Non-pigmented ciliary epithelial cell (primary cell): ENCODE data around the gene JHY.
"Not testable (repeated sequence)": the region's sequence is repeated elsewhere in the genome, so short reads cannot be mapped to it uniquely, and the experiment has no call there.

Experiments used
- DNase-seq: peaks from one replicate; pipeline ENCODE4 v3.0.0-alpha.2; 2010; ENCODE audit warnings: low read depth

The JHY gene

DNA sequence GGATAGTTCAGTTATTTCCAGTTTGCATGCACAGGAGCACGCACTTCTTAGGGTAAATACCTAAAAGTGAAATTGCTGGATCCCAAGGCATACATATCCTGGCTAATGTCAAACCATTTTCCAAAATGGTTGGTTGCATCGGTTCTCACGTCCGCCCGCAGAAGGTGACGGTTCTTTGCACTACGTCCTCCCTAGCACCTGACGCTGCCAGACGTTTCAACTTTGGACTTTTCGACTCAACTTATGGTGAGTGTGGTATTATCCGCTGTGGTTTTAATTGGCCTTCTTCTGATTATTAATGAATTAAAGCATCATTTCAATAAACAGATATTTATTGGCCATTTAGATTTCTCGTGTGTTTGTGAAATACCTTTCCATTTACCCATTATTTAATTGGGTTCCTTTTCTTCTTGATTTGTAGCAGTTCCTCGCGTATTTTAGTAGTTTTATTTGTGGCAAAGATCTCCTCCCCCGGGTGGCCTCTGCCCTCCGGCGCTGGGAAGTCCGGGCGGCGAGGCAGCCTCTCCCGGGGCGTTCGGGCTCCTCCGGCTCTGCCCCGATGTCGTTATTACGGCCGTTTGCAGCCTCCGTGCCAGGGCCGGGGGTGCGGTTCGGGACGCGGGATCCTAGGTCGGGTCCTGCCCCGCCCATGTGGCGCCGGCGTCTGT is at the start of gene JHY:
Gene JHY, plus strand, starts transcription at position 571 of the 668 bp plus-strand sequence. CDS start 3,091 bp downstream, outside the sequence.
- no peak for DNase-seq

DNA sequence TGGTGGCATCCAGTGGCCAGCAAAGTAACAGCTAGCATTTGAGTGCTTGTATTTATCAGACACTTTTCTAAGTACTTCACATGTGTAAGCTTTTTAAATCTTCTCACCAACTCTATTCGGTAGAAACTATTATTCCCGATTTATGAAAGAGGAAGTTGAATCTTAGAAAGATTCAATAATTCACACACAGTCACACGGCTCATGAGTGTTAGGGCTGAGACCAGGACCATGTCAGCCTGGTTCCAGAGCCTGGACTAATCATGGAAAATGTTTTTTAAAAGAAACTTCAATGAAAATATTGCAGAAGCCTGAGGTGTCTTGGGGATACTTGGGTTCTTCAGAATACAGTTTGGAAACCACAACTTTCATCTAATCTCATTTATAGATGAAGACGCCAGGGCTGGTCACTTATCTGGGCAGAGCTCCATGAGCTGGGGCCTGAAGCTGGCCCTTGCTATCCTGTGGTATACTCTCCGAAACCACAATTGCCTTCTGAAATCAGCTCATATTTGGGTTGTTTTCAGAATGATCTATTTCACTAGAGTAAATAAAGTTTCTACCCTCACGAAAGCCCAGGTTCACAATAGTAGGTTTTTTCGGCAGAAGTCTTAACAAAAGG is 48.6 kb upstream of the JHY start:
- no peak for DNase-seq

DNA sequence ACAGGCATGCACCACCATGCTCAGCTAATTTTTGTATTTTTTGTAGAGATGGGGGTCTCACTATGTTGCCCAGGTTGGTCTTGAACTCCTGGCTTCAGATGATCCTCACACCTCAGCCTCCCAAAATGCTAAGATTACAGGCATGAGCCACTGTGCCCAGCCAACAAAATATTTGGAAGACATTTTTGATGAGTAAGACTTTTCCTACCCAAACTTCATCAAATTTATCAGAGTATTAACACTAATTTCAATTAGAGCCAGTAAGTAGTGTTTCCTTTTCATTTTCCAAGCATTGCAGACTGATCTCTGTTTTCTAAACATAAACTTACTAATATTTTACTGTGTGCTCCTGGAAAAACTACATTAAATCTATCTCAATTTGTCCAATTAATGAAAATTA is 45.6 kb upstream of the JHY start:
- no peak for DNase-seq

DNA sequence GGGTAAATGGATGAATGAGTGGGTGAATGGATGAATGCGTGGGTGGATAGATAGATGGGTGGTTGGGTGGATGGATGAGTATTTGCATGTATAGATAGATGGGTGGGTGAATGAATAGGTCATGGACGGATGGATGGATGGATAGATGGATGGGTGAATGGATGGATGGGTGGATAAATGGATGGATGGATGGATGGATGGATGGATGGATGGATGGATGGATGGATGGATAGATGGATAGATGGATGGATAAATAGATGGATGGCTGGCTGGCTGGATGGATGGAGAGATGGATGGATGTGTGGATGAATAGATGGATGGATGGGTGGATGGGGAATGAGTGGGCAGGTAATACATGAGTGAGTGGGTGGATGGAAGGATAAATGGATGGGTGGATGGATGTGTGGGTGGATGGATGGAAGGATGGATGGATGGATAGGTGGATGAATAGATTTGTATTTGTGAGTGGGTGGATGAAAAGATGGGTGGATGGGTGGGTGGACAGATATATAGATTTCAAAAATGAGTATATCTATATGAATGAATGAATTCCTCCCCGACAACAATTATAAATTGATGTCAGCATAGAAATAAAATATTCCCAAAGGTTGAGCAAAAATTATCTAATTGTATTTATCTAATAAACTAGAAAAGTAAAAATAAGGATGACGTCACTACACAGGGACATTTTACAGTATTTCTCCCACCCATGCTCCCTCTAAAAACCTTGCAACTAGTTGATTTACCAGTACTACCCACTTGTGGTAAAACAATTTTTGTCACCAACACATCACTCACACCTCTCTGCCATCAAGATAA is 44.8 kb upstream of the JHY start:
- DNase-seq = no peak

DNA sequence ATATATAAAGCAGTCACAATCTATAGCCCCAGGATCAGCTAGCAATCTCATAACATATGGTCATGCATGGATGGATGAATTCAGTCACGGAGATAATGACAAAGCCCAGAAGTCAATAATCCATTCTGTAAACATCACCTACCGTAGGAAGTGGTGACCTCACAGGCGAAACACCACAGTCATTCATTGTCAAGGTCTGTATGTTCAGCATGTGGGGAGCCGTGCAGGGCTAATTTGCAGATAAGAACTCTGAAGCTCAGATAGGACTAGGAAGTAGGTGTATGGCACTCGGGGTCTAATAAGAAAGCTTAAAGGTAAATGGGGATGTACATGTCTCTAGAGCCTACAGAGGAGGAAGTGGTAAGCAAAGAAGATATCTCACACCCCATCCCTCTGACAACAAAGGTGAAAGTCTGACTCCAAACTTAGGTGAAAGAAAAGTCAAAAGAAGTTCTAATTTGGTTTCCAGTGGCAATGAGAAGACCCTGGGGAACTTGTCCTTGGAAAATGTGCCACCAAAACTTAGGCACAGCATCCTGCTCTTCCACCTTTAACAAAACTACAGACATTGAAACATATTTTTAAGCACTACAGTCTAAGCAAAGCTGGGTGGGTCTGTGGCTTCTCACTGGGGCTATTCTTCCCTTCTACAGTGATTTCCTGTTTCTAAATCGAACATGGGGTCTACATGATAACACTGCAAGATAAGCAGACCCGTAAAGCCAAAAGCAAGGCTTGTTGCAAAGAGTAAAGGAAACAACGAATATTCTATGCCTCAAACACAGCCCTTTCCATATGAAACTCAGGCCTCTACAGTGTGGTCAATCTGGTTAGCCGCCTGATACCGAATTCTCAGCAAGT is 39.0 kb upstream of the JHY start:
- no peak for DNase-seq

DNA sequence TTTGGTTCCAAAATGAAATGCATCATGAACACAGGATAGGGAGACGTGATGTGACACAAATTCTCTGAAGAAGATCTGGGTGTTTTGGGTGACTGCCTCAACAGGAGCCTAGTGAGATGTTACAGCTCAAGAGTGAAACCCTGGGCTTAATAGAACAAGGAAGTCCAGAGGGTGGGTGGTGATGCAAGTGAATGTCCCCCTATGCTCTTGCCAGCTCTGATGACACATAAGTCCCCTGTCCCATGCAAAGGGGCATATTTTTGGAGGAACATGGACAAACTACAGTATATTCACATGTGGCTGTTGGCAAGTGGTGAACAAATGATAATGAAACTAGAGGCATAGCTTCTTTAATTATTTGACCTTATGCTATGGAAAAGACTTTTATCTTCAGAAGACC is 35.1 kb upstream of the JHY start:
- DNase-seq = no peak

DNA sequence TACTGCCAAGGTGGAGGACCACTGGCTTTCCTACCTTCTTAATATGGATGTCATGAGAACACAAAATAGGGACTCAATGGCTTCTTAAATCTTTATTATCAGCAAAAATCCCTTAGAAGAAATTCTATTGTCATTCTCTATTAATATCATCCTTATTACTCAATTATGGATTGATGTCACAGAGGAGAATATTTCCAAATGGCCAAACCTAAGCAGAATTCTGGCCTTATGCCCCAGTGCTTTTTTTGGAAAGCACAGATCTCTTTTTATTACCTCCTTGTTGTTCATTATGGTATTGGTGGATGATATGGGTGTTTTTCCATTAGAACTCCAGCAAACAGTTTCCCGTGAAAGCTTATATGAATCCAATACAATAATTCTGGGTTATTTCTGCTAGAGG is 34.4 kb upstream of the JHY start:
- no peak for DNase-seq

DNA sequence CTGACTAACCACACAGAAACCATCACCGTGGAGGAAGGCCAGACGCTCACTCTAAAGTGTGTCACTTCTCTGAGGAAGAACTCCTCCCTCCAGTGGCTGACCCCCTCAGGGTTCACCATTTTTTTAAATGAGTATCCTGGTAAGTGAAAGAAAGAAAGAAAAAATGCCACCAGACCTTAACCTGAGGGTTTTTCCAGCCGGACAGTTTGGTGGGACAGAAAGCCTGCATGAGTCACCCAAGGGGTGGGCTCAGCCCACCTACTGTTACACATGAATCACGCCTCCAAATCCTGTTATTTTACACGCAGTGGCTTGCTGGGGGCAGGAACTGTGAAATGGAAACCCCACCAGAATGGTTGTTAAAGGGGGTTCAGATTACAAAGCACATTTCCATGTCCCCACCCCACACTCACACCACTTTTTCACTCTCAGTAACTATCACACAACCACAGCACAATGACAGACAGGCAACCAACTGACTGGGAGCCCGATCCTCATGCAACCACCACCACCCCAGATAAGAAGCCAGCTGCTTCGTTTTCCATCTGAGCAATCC is 32.4 kb upstream of the JHY start:
- DNase-seq = no peak

DNA sequence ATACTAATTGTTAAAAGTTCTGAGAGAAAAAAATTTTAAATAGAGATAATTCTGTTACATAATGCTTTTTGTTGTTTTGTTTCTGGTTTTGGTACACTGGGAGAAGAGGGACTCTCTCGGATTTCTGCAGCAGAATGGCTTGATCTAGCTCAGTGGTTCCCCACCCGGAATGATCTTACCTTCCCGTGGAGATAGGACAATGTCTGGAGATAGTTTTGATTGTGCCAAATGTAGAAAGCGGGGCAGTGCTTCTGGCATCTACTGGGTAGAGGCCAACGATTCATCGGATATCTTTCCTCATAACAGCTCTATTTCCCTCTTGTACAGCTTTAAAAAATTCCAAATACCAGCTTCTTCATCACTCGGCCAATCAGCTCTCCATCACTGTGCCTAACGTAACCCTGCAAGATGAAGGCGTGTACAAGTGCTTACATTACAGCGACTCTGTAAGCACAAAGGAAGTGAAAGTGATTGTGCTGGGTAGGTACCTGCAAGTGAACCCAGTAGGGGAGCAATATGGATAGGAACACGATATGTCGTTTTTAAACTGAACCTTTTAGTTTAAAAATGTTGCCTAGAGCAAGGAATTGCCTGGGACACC is 31.1 kb upstream of the JHY start:
- no peak for DNase-seq

DNA sequence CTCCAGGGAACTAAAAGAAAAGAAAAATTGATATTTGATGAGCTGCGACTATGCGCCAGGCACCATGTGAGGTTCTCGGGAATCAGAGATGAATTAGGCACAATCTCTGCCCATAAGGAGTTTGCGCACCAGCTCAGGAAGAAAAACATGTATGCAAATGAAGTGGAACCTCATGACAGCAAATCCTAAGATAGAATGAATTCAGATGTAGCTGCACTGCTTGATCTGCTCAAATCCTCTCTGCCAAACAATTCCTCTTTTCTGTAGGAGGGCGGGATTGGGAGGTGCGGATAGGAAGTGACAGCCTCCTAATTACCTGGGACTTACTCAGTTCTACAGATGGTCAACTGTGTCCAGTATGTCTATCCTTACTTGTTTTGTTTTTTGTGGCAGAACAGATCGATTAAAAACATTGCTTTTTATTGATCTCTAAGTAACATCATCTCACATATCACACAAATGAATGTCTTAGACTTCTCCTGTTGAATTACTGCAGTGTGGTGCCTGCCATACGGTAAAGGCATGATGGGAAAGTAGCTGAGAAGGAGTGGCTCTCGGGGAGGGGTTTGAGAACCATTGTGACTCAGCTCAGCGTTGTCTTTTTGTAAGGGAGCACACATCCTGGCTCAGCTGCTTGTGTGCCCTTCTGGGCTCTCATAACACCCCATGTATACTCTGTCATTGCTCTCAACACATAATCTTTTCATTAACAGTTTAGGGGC is 30.3 kb upstream of the JHY start:
- DNase-seq = no peak

DNA sequence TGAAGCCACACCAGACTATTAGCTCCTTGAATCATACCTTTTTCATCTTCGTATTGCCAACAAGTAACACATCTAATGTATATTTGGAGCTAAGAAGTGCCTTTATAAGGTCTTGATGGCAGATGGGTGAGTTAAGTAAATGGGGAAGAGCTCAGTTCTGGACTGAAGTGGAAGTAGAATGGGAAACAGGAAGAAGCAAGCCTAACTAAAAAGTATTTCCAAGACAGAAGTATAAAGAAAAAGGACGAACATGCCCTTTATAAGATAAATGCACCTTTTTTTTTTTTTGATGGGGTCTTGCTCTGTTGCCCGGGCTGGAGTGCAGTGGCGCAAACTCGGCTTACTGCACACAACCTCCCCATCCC is 29.8 kb upstream of the JHY start:
- DNase-seq = no peak

DNA sequence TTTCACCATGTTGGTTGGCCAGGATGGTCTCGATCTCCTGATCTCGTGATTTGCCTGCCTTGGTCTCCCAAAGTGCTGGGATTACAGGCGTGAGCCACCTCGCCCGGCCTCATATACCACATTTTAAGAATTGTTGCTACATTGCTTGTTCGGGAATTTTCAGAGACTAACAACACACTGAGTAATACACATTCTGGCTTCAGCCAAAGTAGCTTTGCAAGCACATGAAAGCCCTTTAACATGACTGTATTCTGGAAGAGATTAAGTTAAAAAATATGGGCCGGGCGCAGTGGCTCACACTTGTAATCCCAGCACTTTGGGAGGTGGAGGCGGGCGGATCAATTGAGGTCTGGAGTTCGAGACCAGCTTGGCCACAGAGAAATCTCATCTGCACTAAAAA is 29.3 kb upstream of the JHY start:
- DNase-seq = no peak

DNA sequence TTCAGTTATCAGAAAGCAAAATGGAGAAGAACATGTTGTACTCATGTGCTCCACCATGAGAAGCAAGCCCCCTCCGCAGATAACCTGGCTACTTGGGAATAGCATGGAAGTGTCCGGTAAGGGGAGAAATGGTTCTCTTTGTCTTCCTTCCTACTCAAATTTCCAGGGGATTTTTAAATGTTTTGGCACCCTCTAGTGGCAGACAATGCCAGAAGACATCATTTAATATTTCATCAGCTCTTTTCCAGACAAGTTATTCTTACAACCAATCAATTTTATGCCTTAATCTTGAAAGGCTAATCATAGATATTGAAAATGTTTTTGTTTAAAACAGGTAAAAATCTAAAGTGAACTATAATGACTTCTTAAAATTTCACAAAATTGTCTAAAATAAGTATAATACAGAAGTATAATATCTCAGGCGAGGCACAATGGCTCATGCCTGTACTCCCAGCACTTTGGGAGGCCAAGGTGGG is 28.6 kb upstream of the JHY start:
- no peak for DNase-seq

DNA sequence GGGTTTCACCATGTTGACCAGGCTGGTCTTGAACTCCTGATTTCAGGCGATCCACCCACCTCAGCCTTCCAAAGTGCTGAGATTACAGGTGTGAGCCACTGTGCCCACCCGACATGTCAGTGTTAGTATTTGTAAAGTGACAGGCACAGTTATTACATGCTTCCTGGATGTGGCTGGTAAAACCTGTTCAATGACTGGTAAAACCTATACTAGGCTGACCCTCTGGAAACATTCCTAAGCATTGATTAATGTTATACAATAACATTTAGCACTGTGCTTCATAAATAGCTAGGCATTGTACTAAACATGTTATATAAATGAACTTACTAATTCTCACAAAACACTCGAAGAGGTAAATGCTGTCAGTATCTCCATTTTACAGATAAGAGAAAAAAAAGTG is 20.9 kb upstream of the JHY start:
- no peak for DNase-seq

DNA sequence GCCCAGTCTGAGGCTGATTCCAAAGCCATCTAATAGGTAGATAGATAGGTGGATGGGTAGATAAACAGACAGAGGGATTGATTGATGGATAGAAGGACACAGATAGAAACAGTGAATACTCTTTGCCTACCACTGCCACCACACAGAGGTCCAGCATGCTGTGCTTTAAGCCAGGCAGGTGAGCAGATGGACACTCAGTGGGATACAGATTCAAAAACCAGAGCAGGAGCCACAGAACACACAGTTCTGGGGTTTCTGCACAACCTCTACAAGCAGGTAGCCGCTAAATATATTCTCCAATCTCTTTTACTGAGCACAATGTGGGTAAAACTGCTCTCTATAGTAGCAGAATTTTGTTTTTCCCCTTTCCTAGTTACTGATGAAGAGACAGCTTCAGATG is 20.5 kb upstream of the JHY start:
- DNase-seq = no peak

DNA sequence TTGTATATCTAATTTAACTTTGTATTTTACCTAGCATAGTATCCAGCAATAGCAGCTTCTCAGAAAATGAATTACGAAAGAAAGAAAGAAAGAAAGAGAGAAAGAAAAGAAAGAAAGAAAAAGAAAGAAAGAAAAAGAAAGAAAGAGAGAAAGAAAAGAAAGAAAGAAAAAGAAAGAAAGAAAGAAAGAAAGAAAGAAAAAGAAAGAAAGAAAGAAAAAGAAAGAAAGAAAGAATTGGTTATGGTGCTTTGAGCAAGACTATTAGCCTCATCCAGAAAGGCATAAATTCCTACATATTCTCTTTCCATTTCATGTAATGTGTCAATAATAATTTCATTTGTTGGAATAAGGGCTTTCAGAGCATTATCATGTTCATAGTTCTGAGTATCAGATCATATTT is 19.4 kb upstream of the JHY start:
- not testable (repeated sequence) for DNase-seq

DNA sequence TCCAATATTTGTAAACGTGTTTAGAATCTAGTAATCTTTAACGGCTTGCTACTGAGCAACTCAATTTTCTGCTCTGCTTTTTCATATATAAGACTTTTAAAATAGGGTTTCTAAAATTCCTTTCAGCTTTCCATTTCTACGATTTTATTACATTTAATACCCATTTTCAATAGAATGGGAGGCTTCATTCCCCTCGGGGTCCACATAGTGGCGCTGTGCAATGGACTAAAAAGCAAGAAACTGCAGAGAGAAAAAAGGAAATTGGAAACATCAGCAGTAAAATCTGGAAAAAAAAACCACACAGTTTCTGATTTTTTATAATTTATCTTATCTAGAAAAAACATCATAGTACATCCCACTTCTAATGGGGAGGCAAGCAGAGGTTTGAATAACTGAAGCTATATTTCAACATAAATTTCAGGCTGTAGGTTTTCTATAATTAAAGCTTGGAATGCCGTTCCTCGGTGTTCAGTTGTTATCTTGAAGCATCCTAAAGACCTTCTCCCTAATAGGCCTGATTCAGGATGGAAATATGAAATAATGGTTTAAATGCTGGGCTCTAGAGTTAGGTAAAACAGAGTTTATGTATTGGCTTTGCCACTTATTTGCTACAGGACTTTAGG is 18.7 kb upstream of the JHY start:
- no peak for DNase-seq

DNA sequence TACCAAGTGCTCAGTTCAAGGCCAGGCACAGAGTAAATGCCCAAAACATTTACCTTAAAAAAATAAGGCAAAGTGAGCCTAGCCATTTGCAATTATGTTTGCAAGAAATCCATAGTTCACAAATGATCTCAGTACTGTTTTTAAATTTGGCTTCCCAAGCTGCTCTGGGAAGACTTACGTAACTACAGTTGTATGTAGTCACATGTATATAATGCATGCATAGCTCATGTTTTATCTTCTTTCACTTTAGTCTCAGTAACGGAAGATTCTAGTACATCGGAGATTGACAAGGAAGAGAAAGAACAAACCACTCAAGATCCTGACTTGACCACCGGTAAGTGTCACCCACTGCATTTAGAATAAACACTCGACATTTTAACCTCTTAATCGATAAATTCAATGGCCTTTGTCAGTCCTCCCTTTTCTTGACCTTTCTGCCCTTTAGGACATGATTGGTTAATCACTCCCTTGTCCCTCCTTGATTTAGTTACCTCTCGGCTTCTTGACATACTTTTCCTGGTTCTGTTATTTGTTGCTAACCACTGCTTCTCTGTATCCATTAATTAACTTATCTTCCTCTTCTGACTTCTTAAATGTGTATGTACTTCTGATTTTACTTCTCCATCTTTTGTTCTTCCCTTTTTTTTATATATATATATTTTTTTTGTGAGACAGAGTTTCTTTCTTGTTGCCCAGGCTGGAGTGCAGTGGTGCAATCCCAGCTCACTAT is 18.0 kb upstream of the JHY start:
- DNase-seq = no peak

DNA sequence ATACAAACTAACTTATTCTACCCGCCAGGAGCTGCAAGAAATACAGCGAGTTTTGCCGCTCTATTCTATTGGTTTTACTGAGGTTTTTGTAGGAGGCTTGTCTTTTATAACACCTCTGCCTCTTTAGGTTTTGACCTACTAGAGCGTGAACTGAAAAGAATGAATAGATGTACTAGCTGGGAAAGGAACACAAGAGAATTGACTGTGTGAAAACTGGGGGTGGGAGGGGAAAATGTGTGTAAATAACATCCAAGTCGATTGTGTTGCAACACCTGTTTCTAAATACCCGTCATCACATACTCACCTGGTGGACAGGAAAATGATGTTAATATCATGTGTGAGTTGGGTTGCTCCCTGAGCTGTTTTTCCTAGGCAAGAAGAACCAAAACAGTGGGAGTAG is 12.9 kb upstream of the JHY start:
- no peak for DNase-seq

DNA sequence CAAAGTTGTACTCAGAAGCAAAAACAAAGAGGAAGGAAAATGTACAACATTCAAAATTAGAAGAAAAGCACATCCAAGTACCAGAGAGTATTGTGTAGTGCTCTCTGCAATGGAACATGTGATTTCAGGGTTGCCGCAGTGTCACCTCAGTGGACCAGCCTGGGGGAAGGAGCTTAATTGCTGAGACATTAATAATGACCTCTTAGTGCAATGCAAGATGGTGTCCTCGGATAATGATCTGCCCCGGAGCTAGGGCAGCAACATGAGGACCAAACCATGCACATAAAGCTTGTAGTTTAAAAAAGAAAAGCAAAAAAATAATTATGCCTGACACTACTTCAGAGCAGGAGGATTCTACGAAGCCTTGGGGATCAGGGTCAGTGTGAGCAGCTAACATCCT is 11.3 kb upstream of the JHY start:
- DNase-seq = no peak
